Heart left ventricle (tissue), 13 donors: ENCODE data around the gene NCAPD2.

Experiments
- POLR2A ChIP-seq, 2 donors: fragments of 450-650 bp; IDR thresholded peaks; one replicate each; pipeline ENCODE4 v1.6.1; 2017; ENCODE audit warnings: antibody characterized with exemption in 2 of 2, mild to moderate bottlenecking in 2 of 2, moderate library complexity in 2 of 2
- TF ChIP-seq, protein P1 (sequence below), 12 donors: fragments of 200-600 bp; sonication (generic) in 4 of 12; IDR thresholded peaks; one replicate each; pipeline versions ENCODE4 v1.5.0 to v1.8.0; 2018 to 2022; ENCODE audit warnings: antibody characterized with exemption in 12 of 12, mild to moderate bottlenecking in 5 of 12
- donor health status: ischemic (EF 13 %, LVEDD 7.1; RV severe dilation, severe dysfunction).
- donor health status: DM: no; HTN: yes; CAD: no.
- donor health status: DM: no; HTN: no; CAD: no.
- donor health status: ischemic (EF 25% LVEDD 6.9; RV normal size, moderate dysfunction).
- donor health status: ischemic (EF 25% LVEDD 5.7; RV mildly dilated, moderate dysfunction).
- donor health status: ischemic (EF 35%, LVEDD 5.7; RV mildly dilated, moderate dysfunction).
- donor health status: nonischemic (EF 11% LVEDD 7.7; RV severe dilation, severe dysfunction).
- donor health status: DM: yes; HTN: yes; CAD: no.
- donor health status: PGD.
- donor health status: ischemic (EF 29% LVEDD 5.4; RV normal size, mild dysfunction).
- donor health status: nonischemic (EF 23%, LVEDD 6.1; RV moderate dilation, normal function).

GRCh38 chr12:6549684-6550151 lies 55.8 kb downstream of the NCAPD2 start:
- TF ChIP-seq, protein P1, sequence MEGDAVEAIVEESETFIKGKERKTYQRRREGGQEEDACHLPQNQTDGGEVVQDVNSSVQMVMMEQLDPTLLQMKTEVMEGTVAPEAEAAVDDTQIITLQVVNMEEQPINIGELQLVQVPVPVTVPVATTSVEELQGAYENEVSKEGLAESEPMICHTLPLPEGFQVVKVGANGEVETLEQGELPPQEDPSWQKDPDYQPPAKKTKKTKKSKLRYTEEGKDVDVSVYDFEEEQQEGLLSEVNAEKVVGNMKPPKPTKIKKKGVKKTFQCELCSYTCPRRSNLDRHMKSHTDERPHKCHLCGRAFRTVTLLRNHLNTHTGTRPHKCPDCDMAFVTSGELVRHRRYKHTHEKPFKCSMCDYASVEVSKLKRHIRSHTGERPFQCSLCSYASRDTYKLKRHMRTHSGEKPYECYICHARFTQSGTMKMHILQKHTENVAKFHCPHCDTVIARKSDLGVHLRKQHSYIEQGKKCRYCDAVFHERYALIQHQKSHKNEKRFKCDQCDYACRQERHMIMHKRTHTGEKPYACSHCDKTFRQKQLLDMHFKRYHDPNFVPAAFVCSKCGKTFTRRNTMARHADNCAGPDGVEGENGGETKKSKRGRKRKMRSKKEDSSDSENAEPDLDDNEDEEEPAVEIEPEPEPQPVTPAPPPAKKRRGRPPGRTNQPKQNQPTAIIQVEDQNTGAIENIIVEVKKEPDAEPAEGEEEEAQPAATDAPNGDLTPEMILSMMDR (IDR thresholded peaks at IDR 0.05): no peak
- no peak for TF ChIP-seq POLR2A (IDR thresholded peaks at IDR 0.05)
